Sigmoid colon (tissue), 4 donors: ENCODE results near the gene CYP4F11.

Experiments
- POLR2AphosphoS5 ChIP-seq, 4 donors: sonication (generic); formaldehyde crosslinking; IDR thresholded peaks; one replicate each; pipeline ENCODE4 v1.6.1; 2017; ENCODE audit warnings: antibody characterized with exemption in 4 of 4
- TF ChIP-seq, protein P1 (sequence below), 4 experiments: fragments of 450-650 bp in 3 of 4; fragments of 200-600 bp in 1 of 4; IDR thresholded peaks; one replicate each; pipeline ENCODE4 v1.5.1; 2016 to 2019; ENCODE audit warnings: antibody characterized with exemption in 4 of 4, mild to moderate bottlenecking in 3 of 4, moderate library complexity in 2 of 4

DNA sequence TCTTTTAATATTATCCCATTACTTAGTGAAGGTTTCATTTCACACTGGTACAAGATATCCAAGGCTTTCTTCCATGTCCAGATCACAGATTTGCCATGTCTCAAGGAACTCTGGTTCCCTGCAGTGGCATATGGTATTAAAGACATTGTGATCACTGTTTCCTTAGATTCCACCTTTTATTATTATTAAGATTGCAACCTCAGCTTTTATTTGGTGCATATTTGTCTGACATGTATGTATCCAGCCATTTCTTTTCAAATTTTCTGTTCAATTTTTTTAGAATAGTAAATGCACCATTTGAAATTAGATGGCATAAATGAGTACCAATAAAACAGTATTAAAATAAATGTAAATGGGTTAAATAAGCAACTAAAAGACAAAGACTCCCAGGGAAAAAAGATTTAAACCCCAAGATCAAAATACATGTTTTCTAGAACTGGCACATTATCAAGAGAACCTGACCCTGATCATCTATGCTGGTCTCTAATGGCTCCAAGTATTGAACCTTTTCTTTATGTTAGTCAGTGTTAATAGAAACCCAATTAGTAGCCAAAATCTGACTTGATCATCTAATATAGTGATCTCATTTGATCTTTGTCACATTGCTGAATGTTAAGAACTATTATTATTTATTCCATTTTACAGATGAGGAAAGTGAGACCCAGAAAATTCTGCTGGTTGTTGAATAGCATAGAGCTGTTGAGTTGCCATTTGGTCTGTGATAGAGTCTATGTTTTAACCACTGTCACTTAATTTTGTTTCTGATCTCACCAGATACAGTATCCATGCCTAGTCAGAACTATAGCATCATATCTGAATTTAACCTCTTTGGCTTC is 14.1 kb upstream of the CYP4F11 start, which contains the start of gene OR10H4:
- TF ChIP-seq, protein P1, sequence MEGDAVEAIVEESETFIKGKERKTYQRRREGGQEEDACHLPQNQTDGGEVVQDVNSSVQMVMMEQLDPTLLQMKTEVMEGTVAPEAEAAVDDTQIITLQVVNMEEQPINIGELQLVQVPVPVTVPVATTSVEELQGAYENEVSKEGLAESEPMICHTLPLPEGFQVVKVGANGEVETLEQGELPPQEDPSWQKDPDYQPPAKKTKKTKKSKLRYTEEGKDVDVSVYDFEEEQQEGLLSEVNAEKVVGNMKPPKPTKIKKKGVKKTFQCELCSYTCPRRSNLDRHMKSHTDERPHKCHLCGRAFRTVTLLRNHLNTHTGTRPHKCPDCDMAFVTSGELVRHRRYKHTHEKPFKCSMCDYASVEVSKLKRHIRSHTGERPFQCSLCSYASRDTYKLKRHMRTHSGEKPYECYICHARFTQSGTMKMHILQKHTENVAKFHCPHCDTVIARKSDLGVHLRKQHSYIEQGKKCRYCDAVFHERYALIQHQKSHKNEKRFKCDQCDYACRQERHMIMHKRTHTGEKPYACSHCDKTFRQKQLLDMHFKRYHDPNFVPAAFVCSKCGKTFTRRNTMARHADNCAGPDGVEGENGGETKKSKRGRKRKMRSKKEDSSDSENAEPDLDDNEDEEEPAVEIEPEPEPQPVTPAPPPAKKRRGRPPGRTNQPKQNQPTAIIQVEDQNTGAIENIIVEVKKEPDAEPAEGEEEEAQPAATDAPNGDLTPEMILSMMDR (IDR thresholded peaks at IDR 0.05): no peak
- no peak for TF ChIP-seq POLR2AphosphoS5 (IDR thresholded peaks at IDR 0.05)
